Mucosa of descending colon (tissue), 3 donors: ENCODE results near the gene FRG2B. TPM values are rescaled to one million over a fixed set of nuclear protein-coding genes. Genes with fewer than 3 reads are reported as not detected.
A peak's percentile ranks its signal among the peaks of the same experiment; 100 is the strongest.
"Not testable (repeated sequence)": the region's sequence is repeated elsewhere in the genome, so short reads cannot be mapped to it uniquely, and the experiment has no call there.

ENCODE experiments used
- ATAC-seq: fragments of 200-7000 bp; cut with Tn5 transposase; one replicate; pipeline ENCODE4 v1.9.1; 2020; ENCODE audit warnings: mild to moderate bottlenecking, moderate library complexity
- DNase-seq, 3 donors: peaks; one replicate each; pipeline ENCODE4 v3.0.0-alpha.2; 2020
- H3K36me3 ChIP-seq: fragments of 200-600 bp; one replicate; pipeline ENCODE4 v1.8.0; 2021; ENCODE audit warnings: low read depth, mild to moderate bottlenecking
- H3K4me1 ChIP-seq: fragments of 200-600 bp; one replicate; pipeline ENCODE4 v1.8.0; 2021; ENCODE audit warnings: low read depth, mild to moderate bottlenecking
- H3K4me3 ChIP-seq: fragments of 200-600 bp; one replicate; pipeline ENCODE4 v1.8.0; 2021; ENCODE audit warnings: mild to moderate bottlenecking
- H3K9me3 ChIP-seq: fragments of 200-600 bp; one replicate; pipeline ENCODE4 v1.8.0; 2021; ENCODE audit warnings: mild to moderate bottlenecking
- intact Hi-C, 2 donors: fragments of 100-400 bp; cut with DNase I in 1 of 2; cut with micrococcal nuclease in 1 of 2; formaldehyde crosslinking; loops; one replicate each; pipeline versions ENCODE4 v1.11.0 to v1.11.1; 2022; cut with DNase I, micrococcal nuclease
- long read RNA-seq, 2 donors: library from polyadenylated mRNA; unstranded; transcript quantifications; one replicate each; pipeline ENCODE4 v2.0.0, GENCODE V29; 2019 to 2021
- total RNA-seq, 3 donors: library from RNA; stranded (reverse); fragmentation: NEBNext Ultra II Directional in 2 of 3; extraction: Animal tissue kit (Norgen Biotek cat#: 25700) in 2 of 3; gene quantifications; one replicate each; pipeline versions ENCODE4 v1.2.1 to v1.2.4, GENCODE V29; 2021 to 2023
- donor health status: DM: no; HTN: no; CAD: no; lungs with moderate emphysema.
- donor health status: DM: no; HTN: no; CAD: no.
- donor health status: DM: no; HTN: yes; CAD: no.

Gene FRG2B
- total RNA-seq, result not detected
- long read RNA-seq, donor 1, result 0 reads
- long read RNA-seq, donor 2, result 0 reads

GRCh38 chr10:133626695-133627094 lies at the start of gene FRG2B:
Gene FRG2B, minus strand, starts transcription at chr10:133626795. Its CDS starts 53 bp downstream, at chr10:133626742.
- H3K4me3 ChIP-seq, H3K9me3 ChIP-seq, H3K36me3 ChIP-seq, DNase-seq, intact Hi-C loops, H3K4me1 ChIP-seq, ATAC-seq: not testable (repeated sequence)

GRCh38 chr10:133667446-133667845 lies 40.9 kb upstream of the FRG2B start:
- DNase-seq, H3K4me1 ChIP-seq, H3K4me3 ChIP-seq, H3K36me3 ChIP-seq, H3K9me3 ChIP-seq, intact Hi-C loops: not testable (repeated sequence)
- ATAC-seq, result peak; percentile 48

- H3K4me1 ChIP-seq, DNase-seq, intact Hi-C loops, ATAC-seq, H3K9me3 ChIP-seq, H3K36me3 ChIP-seq, H3K4me3 ChIP-seq: not testable (repeated sequence)
Observed at GRCh38 chr10:133663544-133664160, 37.1 kb upstream of the FRG2B start.

- H3K9me3 ChIP-seq, H3K4me3 ChIP-seq, intact Hi-C loops, H3K36me3 ChIP-seq, H3K4me1 ChIP-seq, DNase-seq, ATAC-seq: not testable (repeated sequence)
Observed at GRCh38 chr10:133661122-133661521, 34.5 kb upstream of the FRG2B start.

- intact Hi-C loops, H3K9me3 ChIP-seq, H3K4me1 ChIP-seq, H3K4me3 ChIP-seq, H3K36me3 ChIP-seq, ATAC-seq: not testable (repeated sequence)
- peak in 1 of 3 donors; percentile 20 for DNase-seq
Observed at GRCh38 chr10:133660516-133660915, 33.9 kb upstream of the FRG2B start.

- H3K9me3 ChIP-seq, H3K4me1 ChIP-seq, intact Hi-C loops, ATAC-seq, DNase-seq, H3K4me3 ChIP-seq, H3K36me3 ChIP-seq: not testable (repeated sequence)
Observed at GRCh38 chr10:133657276-133657675, 30.7 kb upstream of the FRG2B start.

GRCh38 chr10:133648872-133649455 lies 22.4 kb upstream of the FRG2B start:
- H3K4me3 ChIP-seq, H3K9me3 ChIP-seq, ATAC-seq, H3K36me3 ChIP-seq, H3K4me1 ChIP-seq, intact Hi-C loops: not testable (repeated sequence)
- peak; percentile 34 to 45 (median 44) for DNase-seq

- peak in 1 of 3 donors; percentile 14 for DNase-seq
- H3K9me3 ChIP-seq, H3K36me3 ChIP-seq, H3K4me1 ChIP-seq, ATAC-seq, intact Hi-C loops, H3K4me3 ChIP-seq: not testable (repeated sequence)
Observed at GRCh38 chr10:133647075-133647748, 20.6 kb upstream of the FRG2B start.

- DNase-seq, intact Hi-C loops, H3K9me3 ChIP-seq, H3K4me1 ChIP-seq, ATAC-seq, H3K36me3 ChIP-seq, H3K4me3 ChIP-seq: not testable (repeated sequence)
Observed at GRCh38 chr10:133637846-133638235, 11.2 kb upstream of the FRG2B start.

GRCh38 chr10:133637202-133637845 lies 10.7 kb upstream of the FRG2B start:
- ATAC-seq, result peak; percentile 31
- H3K4me3 ChIP-seq, H3K36me3 ChIP-seq, DNase-seq, H3K4me1 ChIP-seq, H3K9me3 ChIP-seq, intact Hi-C loops: not testable (repeated sequence)

GRCh38 chr10:133630723-133631249 lies 4.2 kb upstream of the FRG2B start:
- H3K36me3 ChIP-seq, DNase-seq, H3K4me3 ChIP-seq, ATAC-seq, H3K9me3 ChIP-seq, intact Hi-C loops, H3K4me1 ChIP-seq: not testable (repeated sequence)

GRCh38 chr10:133622544-133622943 lies 4.1 kb downstream of the FRG2B start:
- H3K9me3 ChIP-seq, H3K36me3 ChIP-seq, ATAC-seq, DNase-seq, H3K4me1 ChIP-seq, H3K4me3 ChIP-seq, intact Hi-C loops: not testable (repeated sequence)
